ENCODE data around the gene NEDD1. TPM values are rescaled to one million over a fixed set of nuclear protein-coding genes. Genes with fewer than 3 reads are reported as not detected.

NEDD1 gene
- total and polyA plus RNA-seq, 2 experiments from 2014 or later: 39.7 to 62.0 TPM

DNA sequence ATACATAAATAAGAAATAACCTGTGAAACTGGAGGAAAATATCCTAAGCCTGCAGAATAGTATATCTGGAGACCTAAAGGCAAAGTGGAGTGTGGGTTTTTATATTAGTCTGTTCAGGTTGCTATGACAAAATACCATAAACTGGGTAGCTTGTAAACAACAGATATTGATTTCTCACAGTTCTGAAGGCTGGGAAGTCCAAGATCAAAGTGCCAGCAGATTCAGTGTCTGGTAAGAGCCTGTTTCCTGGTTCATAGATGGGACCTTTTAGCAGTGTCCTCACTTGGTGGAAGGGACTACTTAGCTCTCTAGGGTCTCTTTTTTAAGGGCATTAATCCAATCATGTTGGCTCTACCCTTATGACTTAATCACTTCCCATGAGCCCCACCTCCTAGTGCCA, 25.4 kb upstream of the NEDD1 start:
- no peaks in the 10 kb centered on the region for H3K9me3 ChIP-seq (ENCODE audit: low read depth)

DNA sequence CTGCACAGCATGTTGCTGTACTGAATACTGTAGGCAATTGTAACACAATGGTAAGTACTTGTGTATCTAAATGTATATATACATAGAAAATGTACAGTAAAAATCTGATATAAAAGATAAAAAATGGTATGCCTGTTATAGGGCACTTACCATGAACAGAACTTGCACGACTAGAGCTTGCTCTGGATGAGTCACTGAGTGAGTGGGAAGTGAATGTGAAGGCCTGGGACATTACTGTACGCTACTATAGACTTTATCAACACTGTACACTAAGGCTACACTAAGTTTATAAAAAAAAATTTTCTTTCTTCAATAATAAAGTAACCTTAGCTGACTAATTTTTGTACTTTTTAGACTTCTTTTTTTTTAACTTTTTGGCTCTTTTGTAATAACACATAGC, 24.2 kb upstream of the NEDD1 start:
- H3K4me1 ChIP-seq (ENCODE audit: insufficient read depth): peaks cover 35% of the 10 kb centered on the region
- no peaks in the 10 kb centered on the region for H4K20me1 ChIP-seq (ENCODE audit: insufficient read depth)
- H3K27ac ChIP-seq: peak overlapping the region; percentile 65
- no peaks in the 10 kb centered on the region for H3K9me3 ChIP-seq (ENCODE audit: low read depth)
- H3K9me2 ChIP-seq (ENCODE audit: insufficient read depth): no peaks in the 10 kb centered on the region
- peak; percentile 91 for DNase-seq
- no peaks in the 10 kb centered on the region for H3K27me3 ChIP-seq (replicated peaks; ENCODE audit: insufficient read depth)
- H3K9ac ChIP-seq: peak overlapping the region; percentile 28
- peaks cover 25% of the 10 kb centered on the region for H3F3A ChIP-seq (ENCODE audit: insufficient read depth)
- 2 to 4% methylated on average over 2 of the region's 2 CpGs for WGBS, 2 experiments (ENCODE audit: low coverage in 1 of 2, low lambda C conversion rate in 2 of 2, missing lambda C conversion rate in 2 of 2)
- in situ Hi-C loops (cut with MboI): no loop called here
- H2AFZ ChIP-seq: no peak overlapping the region
- no peaks in the 10 kb centered on the region for H3K36me3 ChIP-seq (ENCODE audit: low read depth)
- H3K4me3 ChIP-seq: no peak overlapping the region
- no peak for TF ChIP-seq EZH2 (IDR thresholded peaks at IDR 0.05; ENCODE audit: insufficient read depth, poor library complexity, severe bottlenecking)
- peak overlapping the region; percentile 83 for H3K4me2 ChIP-seq (ENCODE audit: unreplicated experiment)
- H3K79me2 ChIP-seq (ENCODE audit: insufficient read depth): no peaks in the 10 kb centered on the region

More for the DNA sequence above, 25.4 kb upstream of the NEDD1 start:
- Histone ChIP-seq H3K4me3 (no peak overlapping the region), H3K9ac (no peak overlapping the region), H3K36me3 (ENCODE audit: low read depth) (no peaks in the 10 kb centered on the region), H3K79me2 (ENCODE audit: insufficient read depth) (no peaks in the 10 kb centered on the region), H3K4me1 (ENCODE audit: insufficient read depth) (peaks cover 46% of the 10 kb centered on the region), H3K27me3 (replicated peaks; ENCODE audit: insufficient read depth) (no peaks in the 10 kb centered on the region), H3K27ac (no peak overlapping the region), H3F3A (ENCODE audit: insufficient read depth) (peaks cover 25% of the 10 kb centered on the region), H4K20me1 (ENCODE audit: insufficient read depth) (no peaks in the 10 kb centered on the region), H2AFZ (no peak overlapping the region), H3K9me2 (ENCODE audit: insufficient read depth) (no peaks in the 10 kb centered on the region), H3K4me2 (ENCODE audit: unreplicated experiment) (no peak overlapping the region)
- TF ChIP-seq EZH2phosphoT487 (IDR thresholded peaks at IDR 0.05; ENCODE audit: insufficient read depth, low read depth): no peak
- TF ChIP-seq EZH2 (IDR thresholded peaks at IDR 0.05; ENCODE audit: insufficient read depth, poor library complexity, severe bottlenecking): no peak
- no peak for DNase-seq
- in situ Hi-C loops (cut with MboI): no loop called here

DNA sequence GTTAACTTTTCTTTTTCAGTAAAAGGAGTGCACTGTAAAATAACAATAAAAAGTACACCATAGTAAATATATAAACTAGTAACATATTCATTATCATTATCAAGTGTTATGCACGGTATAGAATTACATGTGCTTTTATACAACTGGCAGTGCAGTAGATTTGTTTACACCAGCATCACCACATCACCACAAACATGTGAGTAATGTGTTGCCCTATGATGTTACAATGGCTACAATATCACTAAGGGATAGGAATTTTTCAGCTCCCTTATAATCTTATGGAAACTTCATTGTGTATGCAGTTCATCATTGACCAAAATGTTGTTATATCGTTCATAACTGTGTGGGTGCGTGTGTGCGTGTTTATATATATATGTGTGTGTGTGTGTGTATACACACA, 23.5 kb upstream of the NEDD1 start:
- peak; percentile 35 for DNase-seq
- in situ Hi-C loops (cut with MboI): no loop called here

DNA sequence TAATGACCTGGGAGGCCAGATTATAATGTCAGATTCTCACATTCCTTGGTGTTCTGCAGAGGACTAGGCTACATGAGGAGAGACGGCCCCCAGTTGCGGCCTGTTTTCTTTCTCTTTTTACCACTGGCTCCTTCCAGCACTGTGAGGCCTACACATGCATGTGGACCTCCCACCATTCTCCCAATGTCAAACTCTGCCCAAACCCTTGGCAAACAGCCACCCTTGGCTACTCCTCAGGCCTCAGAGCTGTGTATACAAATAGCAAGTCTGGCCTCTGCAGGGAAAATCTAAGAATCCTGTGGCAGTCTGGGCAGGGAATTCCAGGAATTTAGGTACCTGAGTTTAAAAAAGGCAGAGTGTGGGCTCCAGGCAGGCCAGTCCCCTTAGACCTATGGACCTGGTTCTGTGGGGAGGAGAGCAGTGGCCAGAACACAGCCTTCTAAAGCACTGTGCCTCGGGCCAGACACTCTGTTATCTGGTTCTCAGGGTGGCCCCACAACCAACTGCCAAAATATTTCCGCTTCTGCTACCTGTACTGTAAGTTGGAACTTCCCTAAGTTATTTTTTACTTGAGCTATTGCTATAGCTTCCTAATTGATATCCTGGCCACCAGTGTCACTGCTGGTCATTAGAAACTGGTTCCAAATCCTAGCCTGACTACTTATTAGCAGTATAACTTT, 19.9 kb upstream of the NEDD1 start:
- no peak for DNase-seq

More for the DNA sequence above, 23.5 kb upstream of the NEDD1 start:
- H3K27ac ChIP-seq: peak overlapping the region; percentile 65
- H3F3A ChIP-seq (ENCODE audit: insufficient read depth): peaks cover 19% of the 10 kb centered on the region
- H3K9me2 ChIP-seq (ENCODE audit: insufficient read depth): no peaks in the 10 kb centered on the region
- H3K4me3 ChIP-seq: no peak overlapping the region
- TF ChIP-seq EZH2 (IDR thresholded peaks at IDR 0.05; ENCODE audit: insufficient read depth, poor library complexity, severe bottlenecking) (no peak), EZH2phosphoT487 (IDR thresholded peaks at IDR 0.05; ENCODE audit: insufficient read depth, low read depth) (no peak)
- H3K4me1 ChIP-seq (ENCODE audit: insufficient read depth): peaks cover 29% of the 10 kb centered on the region
- H3K4me2 ChIP-seq (ENCODE audit: unreplicated experiment): peak overlapping the region; percentile 83
- peak overlapping the region; percentile 28 for H3K9ac ChIP-seq
- no peaks in the 10 kb centered on the region for H3K79me2 ChIP-seq (ENCODE audit: insufficient read depth)
- no peaks in the 10 kb centered on the region for H3K36me3 ChIP-seq (ENCODE audit: low read depth)
- H3K9me3 ChIP-seq (ENCODE audit: low read depth): no peaks in the 10 kb centered on the region
- no peaks in the 10 kb centered on the region for H4K20me1 ChIP-seq (ENCODE audit: insufficient read depth)
- H3K27me3 ChIP-seq (replicated peaks; ENCODE audit: insufficient read depth): no peaks in the 10 kb centered on the region
- no peak overlapping the region for H2AFZ ChIP-seq
- WGBS, 2 experiments (ENCODE audit: low coverage in 1 of 2, low lambda C conversion rate in 2 of 2, missing lambda C conversion rate in 2 of 2): 95 to 97% methylated on average over 4 of the region's 4 CpGs

More for the DNA sequence above, 19.9 kb upstream of the NEDD1 start:
- in situ Hi-C loops (cut with MboI): no loop called here
- no peaks in the 10 kb centered on the region for H3K36me3 ChIP-seq (ENCODE audit: low read depth)
- H3K79me2 ChIP-seq (ENCODE audit: insufficient read depth): no peaks in the 10 kb centered on the region
- no peak overlapping the region for H3K9ac ChIP-seq
- no peak overlapping the region for H3K27ac ChIP-seq
- H4K20me1 ChIP-seq (ENCODE audit: insufficient read depth): no peaks in the 10 kb centered on the region
- no peaks in the 10 kb centered on the region for H3K9me3 ChIP-seq (ENCODE audit: low read depth)
- WGBS, 2 experiments (ENCODE audit: low coverage in 1 of 2, low lambda C conversion rate in 2 of 2, missing lambda C conversion rate in 2 of 2): 82 to 96% methylated on average over 4 of the region's 4 CpGs
- H3K4me3 ChIP-seq: no peak overlapping the region
- H3K4me1 ChIP-seq (ENCODE audit: insufficient read depth): peaks cover 39% of the 10 kb centered on the region
- no peaks in the 10 kb centered on the region for H3K27me3 ChIP-seq (replicated peaks; ENCODE audit: insufficient read depth)
- H3F3A ChIP-seq (ENCODE audit: insufficient read depth): peaks cover 31% of the 10 kb centered on the region
- H2AFZ ChIP-seq: no peak overlapping the region; the same call in 1 of the 2 replicates
- H3K9me2 ChIP-seq (ENCODE audit: insufficient read depth): no peaks in the 10 kb centered on the region
- TF ChIP-seq EZH2 (IDR thresholded peaks at IDR 0.05; ENCODE audit: insufficient read depth, poor library complexity, severe bottlenecking) (no peak), EZH2phosphoT487 (IDR thresholded peaks at IDR 0.05; ENCODE audit: insufficient read depth, low read depth) (no peak)
- H3K4me2 ChIP-seq (ENCODE audit: unreplicated experiment): no peak overlapping the region
